GM21423 (cell line): ENCODE data around the gene SERPINA4.
"Not testable (repeated sequence)": the region's sequence is repeated elsewhere in the genome, so short reads cannot be mapped to it uniquely, and the experiment has no call there.

Experiments
- ATAC-seq: cut with Tn5 transposase; IDR thresholded peaks from one replicate; pipeline ENCODE4 v1.9.1; 2021; ENCODE audit warnings: mild to moderate bottlenecking, moderate library complexity; ENCODE audit not compliant: unreplicated experiment

The SERPINA4 gene

GRCh38 chr14:94588311-94588710 is 27.1 kb downstream of the SERPINA4 start:
- no peak for ATAC-seq

GRCh38 chr14:94591073-94591472 is 29.8 kb downstream of the SERPINA4 start:
- no peak for ATAC-seq

- no peak for ATAC-seq
Measured at GRCh38 chr14:94591871-94592270, 30.6 kb downstream of the SERPINA4 start.

GRCh38 chr14:94592457-94592856 is 31.2 kb downstream of the SERPINA4 start:
- ATAC-seq, result no peak

- no peak for ATAC-seq
Measured at GRCh38 chr14:94593376-94593748, 32.1 kb downstream of the SERPINA4 start.

- no peak for ATAC-seq
Measured at GRCh38 chr14:94593749-94594431, 32.6 kb downstream of the SERPINA4 start.

GRCh38 chr14:94594441-94594840 is 33.2 kb downstream of the SERPINA4 start:
- ATAC-seq, result no peak

- ATAC-seq, result no peak
Measured at GRCh38 chr14:94595912-94596311, 34.7 kb downstream of the SERPINA4 start.

GRCh38 chr14:94596361-94596760 is 35.1 kb downstream of the SERPINA4 start:
- ATAC-seq, result no peak

- ATAC-seq, result no peak
Measured at GRCh38 chr14:94597788-94598187, 36.5 kb downstream of the SERPINA4 start.

GRCh38 chr14:94598506-94598815 is 37.2 kb downstream of the SERPINA4 start:
- ATAC-seq, result no peak

- no peak for ATAC-seq
Measured at GRCh38 chr14:94598816-94599655, 37.8 kb downstream of the SERPINA4 start.

GRCh38 chr14:94599656-94600004 is 38.4 kb downstream of the SERPINA4 start:
- no peak for ATAC-seq

- ATAC-seq, result no peak
Measured at GRCh38 chr14:94600148-94600545, 38.9 kb downstream of the SERPINA4 start.

GRCh38 chr14:94601884-94602391 is 40.7 kb downstream of the SERPINA4 start:
- no peak for ATAC-seq

GRCh38 chr14:94602722-94603121 is 41.5 kb downstream of the SERPINA4 start:
- no peak for ATAC-seq

GRCh38 chr14:94605361-94605760 is 44.1 kb downstream of the SERPINA4 start:
- ATAC-seq, result no peak

GRCh38 chr14:94608966-94609365 is 47.7 kb downstream of the SERPINA4 start:
- ATAC-seq, result not testable (repeated sequence)

- ATAC-seq, result no peak
Measured at GRCh38 chr14:94611179-94611578, 49.9 kb downstream of the SERPINA4 start.

- no peak for ATAC-seq
Measured at GRCh38 chr14:94612174-94612573, 50.9 kb downstream of the SERPINA4 start, which contains the start of gene SERPINA3. TSS of gene SERPINA3 (plus strand) at chr14:94612391. CDS start at chr14:94614442, 2,051 bp downstream.

- ATAC-seq, result no peak
Measured at GRCh38 chr14:94612580-94613554, 51.6 kb downstream of the SERPINA4 start.
